Fibroblast of skin of scalp (primary cell): ENCODE data around the gene ABCA3.

Experiments
- DNase-seq: peaks from one replicate; pipeline ENCODE4 v3.0.0-alpha.2; 2013

The ABCA3 gene

GRCh38 chr16:2350500-2350899, 10.0 kb upstream of the ABCA3 start:
- DNase-seq = no peak

GRCh38 chr16:2343211-2343610, 2.7 kb upstream of the ABCA3 start:
- DNase-seq = no peak

- DNase-seq = no peak
Measured at GRCh38 chr16:2341456-2342447, 1.2 kb upstream of the ABCA3 start.

- peak; percentile 6 for DNase-seq
Measured at GRCh38 chr16:2339521-2340484, 725 bp downstream of the ABCA3 start.

- DNase-seq = no peak
Measured at GRCh38 chr16:2337431-2338296, 2.9 kb downstream of the ABCA3 start.

- DNase-seq = no peak
Measured at GRCh38 chr16:2335286-2335895, 5.1 kb downstream of the ABCA3 start.

GRCh38 chr16:2333772-2334379, 6.7 kb downstream of the ABCA3 start:
- DNase-seq = peak; percentile 48

- no peak for DNase-seq
Measured at GRCh38 chr16:2333231-2333630, 7.3 kb downstream of the ABCA3 start.

- DNase-seq = no peak
Measured at GRCh38 chr16:2331931-2332267, 8.6 kb downstream of the ABCA3 start.

- DNase-seq = no peak
Measured at GRCh38 chr16:2331199-2331930, 9.2 kb downstream of the ABCA3 start.

GRCh38 chr16:2329532-2329931, 11.0 kb downstream of the ABCA3 start:
- no peak for DNase-seq

GRCh38 chr16:2328428-2328827, 12.1 kb downstream of the ABCA3 start:
- no peak for DNase-seq

GRCh38 chr16:2326191-2326590, 14.3 kb downstream of the ABCA3 start:
- no peak for DNase-seq

- DNase-seq = no peak
Measured at GRCh38 chr16:2325791-2326190, 14.7 kb downstream of the ABCA3 start.

GRCh38 chr16:2325181-2325580, 15.3 kb downstream of the ABCA3 start:
- no peak for DNase-seq

- DNase-seq = no peak
Measured at GRCh38 chr16:2324296-2324859, 16.1 kb downstream of the ABCA3 start.

- no peak for DNase-seq
Measured at GRCh38 chr16:2323701-2324100, 16.8 kb downstream of the ABCA3 start.

GRCh38 chr16:2319606-2320005, 20.9 kb downstream of the ABCA3 start:
- DNase-seq = no peak

- no peak for DNase-seq
Measured at GRCh38 chr16:2317231-2318020, 23.1 kb downstream of the ABCA3 start.
